Retinal pigment epithelial cell (primary cell): ENCODE measurements around the gene DGKI.

Experiments used
- DNase-seq: peaks from one replicate; pipeline ENCODE4 v3.0.0-alpha.2; 2010; ENCODE audit warnings: low read depth
- H3K4me3 ChIP-seq: 2 replicates; pipeline ENCODE4 v1.5.1; 2011; ENCODE audit warnings: mild to moderate bottlenecking, low read length, control low read depth, moderate library complexity
- TF ChIP-seq, protein P1 (sequence below): conservative IDR thresholded peaks from 2 replicates; pipeline ENCODE4 v1.5.1; 2011; ENCODE audit warnings: low read depth, low read length, control low read depth, inconsistent platforms

Gene DGKI

DNA sequence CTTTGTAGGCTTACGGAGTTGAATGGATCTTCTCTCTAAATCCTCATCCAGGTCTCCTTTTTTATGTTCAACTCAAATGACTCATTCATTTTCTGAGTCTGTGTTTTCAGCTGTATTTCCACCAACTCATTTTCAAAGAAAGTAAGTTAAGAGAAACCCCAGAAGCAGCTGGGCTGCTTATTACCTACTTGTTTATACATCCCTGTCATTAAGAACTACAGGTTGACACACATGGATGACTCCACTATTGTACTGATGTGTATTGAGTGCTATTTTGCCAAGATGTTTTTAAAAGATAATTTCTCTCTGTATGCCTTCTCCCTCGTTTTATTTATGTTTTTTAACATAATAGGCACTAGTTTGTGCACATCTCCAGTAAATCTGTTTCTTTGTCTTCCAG, 41.9 kb downstream of the DGKI start:
- DNase-seq, result no peak
- TF ChIP-seq, protein P1, sequence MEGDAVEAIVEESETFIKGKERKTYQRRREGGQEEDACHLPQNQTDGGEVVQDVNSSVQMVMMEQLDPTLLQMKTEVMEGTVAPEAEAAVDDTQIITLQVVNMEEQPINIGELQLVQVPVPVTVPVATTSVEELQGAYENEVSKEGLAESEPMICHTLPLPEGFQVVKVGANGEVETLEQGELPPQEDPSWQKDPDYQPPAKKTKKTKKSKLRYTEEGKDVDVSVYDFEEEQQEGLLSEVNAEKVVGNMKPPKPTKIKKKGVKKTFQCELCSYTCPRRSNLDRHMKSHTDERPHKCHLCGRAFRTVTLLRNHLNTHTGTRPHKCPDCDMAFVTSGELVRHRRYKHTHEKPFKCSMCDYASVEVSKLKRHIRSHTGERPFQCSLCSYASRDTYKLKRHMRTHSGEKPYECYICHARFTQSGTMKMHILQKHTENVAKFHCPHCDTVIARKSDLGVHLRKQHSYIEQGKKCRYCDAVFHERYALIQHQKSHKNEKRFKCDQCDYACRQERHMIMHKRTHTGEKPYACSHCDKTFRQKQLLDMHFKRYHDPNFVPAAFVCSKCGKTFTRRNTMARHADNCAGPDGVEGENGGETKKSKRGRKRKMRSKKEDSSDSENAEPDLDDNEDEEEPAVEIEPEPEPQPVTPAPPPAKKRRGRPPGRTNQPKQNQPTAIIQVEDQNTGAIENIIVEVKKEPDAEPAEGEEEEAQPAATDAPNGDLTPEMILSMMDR, result no peak

DNA sequence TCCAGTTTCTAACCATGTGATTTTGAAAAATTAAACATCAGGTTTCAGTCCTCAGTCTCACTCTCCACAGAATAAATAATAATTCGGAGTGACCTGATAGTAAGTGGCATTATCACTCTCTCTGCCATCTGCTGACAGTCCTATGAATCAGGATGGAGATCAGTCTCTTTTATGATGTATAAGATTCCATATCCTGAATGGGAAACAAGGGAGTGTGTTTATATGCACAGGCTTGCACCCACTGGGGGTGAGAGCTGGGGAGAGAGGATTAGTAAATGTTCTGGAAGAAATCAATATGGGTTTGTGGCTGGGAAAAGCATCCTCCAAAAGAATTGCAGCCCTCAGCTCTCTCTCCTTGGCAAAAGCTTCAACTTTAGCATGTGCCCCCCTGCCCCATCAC, 45.3 kb downstream of the DGKI start:
- H3K4me3 ChIP-seq, result no peak overlapping the region
- no peak for DNase-seq
- TF ChIP-seq, protein P1, result no peak

More for the DNA sequence above, 41.9 kb downstream of the DGKI start:
- H3K4me3 ChIP-seq, result no peak overlapping the region

DNA sequence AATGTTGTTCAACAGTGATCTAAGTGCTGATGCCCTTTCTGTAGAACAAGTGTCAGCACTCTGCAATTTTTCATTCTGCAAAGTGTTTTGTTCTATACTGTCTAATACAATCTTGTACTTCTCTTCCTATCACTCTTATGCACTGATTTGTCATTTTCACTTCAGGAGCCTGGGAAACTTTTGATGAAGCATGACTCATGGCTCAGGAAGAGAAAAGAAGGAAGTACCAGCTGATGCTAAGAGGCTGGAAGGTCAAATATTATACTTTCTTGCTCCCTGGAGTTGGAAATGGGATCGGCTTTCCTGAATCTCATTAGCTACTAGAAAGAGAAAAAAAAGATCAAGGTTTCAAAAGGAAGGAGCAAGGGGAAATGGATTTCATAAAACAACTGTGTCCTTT, 45.8 kb downstream of the DGKI start:
- DNase-seq, result no peak
- H3K4me3 ChIP-seq, result no peak overlapping the region
- TF ChIP-seq, protein P1, result no peak

DNA sequence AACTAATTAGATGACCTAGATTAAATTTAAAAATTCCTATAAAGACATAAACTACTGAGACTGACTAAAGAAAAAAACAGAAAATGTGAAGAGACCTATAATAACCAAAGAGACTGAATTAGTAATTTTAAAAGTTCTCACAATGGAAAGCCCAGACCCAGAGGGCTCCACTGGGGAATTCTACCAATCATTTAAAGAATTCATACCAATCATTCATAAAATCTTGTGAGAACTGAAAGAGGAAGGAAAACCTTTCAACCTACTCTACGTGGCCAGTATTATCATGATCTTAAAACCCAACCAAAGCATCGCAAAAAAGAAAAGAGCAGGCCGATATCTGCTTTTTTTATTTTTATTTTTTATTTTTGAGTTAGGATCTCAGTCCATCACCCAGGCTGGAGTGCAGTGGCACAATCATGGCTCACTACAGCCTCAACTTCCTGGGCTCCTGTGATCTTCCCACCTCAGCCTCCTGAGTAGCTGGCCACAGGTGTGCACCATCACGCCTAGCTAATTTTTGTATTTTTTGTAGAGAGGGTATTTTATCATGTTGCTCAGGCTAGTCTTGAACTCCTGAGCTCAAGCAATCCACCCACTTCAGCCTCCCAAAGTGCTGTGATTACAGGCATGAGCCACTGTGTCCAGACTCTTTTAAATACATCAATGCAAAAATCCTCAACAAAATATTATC, 48.6 kb downstream of the DGKI start:
- no peak overlapping the region for H3K4me3 ChIP-seq
- no peak for DNase-seq
- TF ChIP-seq, protein P1, result no peak

DNA sequence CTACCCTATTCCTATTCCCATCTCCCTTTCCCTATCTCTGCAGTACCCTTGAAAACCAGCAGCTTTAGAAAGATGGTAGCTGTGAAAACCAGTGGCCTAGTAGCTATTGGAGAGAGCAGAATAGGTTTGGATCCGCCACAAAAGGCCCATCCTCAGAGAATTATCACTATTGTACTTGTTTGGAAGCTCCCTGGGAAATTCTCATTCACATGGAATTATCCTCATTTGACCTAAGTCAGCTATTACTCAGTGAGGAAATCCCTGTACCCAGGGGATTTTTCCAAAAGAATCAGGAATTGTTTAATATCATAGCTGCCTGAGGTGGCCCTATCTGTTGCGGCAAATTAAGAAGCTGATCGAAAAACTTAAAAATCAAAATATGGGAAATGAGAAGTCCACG, 51.6 kb downstream of the DGKI start:
- TF ChIP-seq, protein P1, result no peak
- DNase-seq, result no peak
- no peak overlapping the region for H3K4me3 ChIP-seq

DNA sequence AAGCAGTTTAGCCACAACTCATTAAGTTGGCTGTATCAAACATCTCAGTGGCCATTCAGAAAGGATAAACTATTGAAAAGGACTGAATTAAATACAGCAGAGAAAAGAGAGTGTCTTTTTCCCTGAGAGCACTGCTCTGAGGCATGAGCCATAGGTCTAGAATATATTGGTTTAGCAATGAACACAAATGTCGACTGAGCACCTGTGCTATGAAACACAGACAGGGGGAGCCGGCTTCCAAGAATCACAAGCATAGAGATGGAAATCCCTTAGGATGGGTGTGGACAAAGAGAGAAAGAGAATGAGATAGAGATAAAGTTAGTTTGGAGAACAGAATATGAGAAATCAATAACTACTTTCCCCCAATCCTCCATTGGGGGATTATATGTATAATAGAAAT, 54.8 kb downstream of the DGKI start:
- no peak for DNase-seq
- TF ChIP-seq, protein P1, result peak; percentile 18
- no peak overlapping the region for H3K4me3 ChIP-seq

DNA sequence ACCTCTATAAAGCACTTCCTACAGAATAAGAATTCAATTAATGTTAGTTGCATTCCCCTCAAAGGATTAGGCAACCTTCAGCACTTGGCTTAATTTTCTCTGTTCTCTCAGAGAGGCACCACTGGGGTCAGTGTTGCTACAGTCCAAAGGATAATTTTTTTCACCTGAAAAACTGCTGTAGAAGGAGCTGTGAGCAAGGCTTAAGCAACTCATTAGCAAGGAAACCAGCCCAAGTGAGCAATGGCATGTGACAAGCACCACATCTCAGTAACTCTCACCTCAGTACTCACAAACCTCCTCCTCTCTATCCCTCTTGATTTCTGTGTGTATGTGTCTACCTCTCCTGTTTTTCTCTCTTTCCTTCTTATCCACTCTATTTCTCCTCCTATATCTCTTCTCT, 55.9 kb downstream of the DGKI start:
- TF ChIP-seq, protein P1, result no peak
- H3K4me3 ChIP-seq, result no peak overlapping the region
- DNase-seq, result peak; percentile 54
